HepG2 (cell line): ENCODE data around the gene MPPE1. TPM values are rescaled to one million over a fixed set of nuclear protein-coding genes. Genes with fewer than 3 reads are reported as not detected.

Source experiments
- AGO2 ChIP-seq: fragments of 200-400 bp; formaldehyde crosslinking; optimal IDR thresholded peaks from 2 replicates; pipeline ENCODE3; 2017; ENCODE audit warnings: mild to moderate bottlenecking, low read depth, low read length, moderate library complexity
- ASH2L ChIP-seq: fragments of 300-600, 200-600 bp; sonication (generic); IDR thresholded peaks from 2 replicates; pipeline ENCODE4 v1.7.0; 2017; ENCODE audit warnings: low read depth, mild to moderate bottlenecking, moderate library complexity, mixed read lengths, low read length; ENCODE audit not compliant: insufficient read length
- ELF4 ChIP-seq: sonication (generic); formaldehyde crosslinking; IDR thresholded peaks from 2 replicates; pipeline ENCODE4 v1.5.0; 2020; ENCODE audit warnings: missing genetic modification reagents, mild to moderate bottlenecking, moderate library complexity, borderline replicate concordance
- ETV5 ChIP-seq: IDR thresholded peaks from 2 replicates; pipeline ENCODE4 v1.6.1; 2018; ENCODE audit warnings: missing biosample characterization, missing genetic modification reagents, inconsistent platforms, borderline replicate concordance
- FOSL2 ChIP-seq: sonication (generic); formaldehyde crosslinking; IDR thresholded peaks from 2 replicates; pipeline ENCODE4 v1.4.0; 2020; ENCODE audit warnings: missing genetic modification reagents
- FOXP1 ChIP-seq, 2 experiments: fragments of 450-650 bp in 1 of 2; IDR thresholded peaks; 2 replicates each; pipeline ENCODE4 v1.6.1; 2017 to 2018; ENCODE audit warnings: antibody characterized with exemption in 1 of 2
- HNF4G ChIP-seq, 2 experiments: sonication (generic) in 1 of 2; formaldehyde crosslinking in 1 of 2; IDR thresholded peaks; 2 replicates each; pipeline versions ENCODE4 v1.4.0 to v1.6.1; 2011 to 2020; ENCODE audit warnings: borderline replicate concordance in 2 of 2, low read depth in 2 of 2, mild to moderate bottlenecking in 2 of 2, low read length in 1 of 2, missing genetic modification reagents in 1 of 2, moderate library complexity in 1 of 2
- IRF2 ChIP-seq: IDR thresholded peaks from 2 replicates; pipeline ENCODE4 v1.6.1; 2018; ENCODE audit warnings: missing genetic modification reagents, missing compliant biosample characterization
- MXD1 ChIP-seq: sonication (generic); formaldehyde crosslinking; IDR thresholded peaks from 2 replicates; pipeline ENCODE4 v1.4.0; 2020; ENCODE audit warnings: mild to moderate bottlenecking, missing genetic modification reagents
- MYNN ChIP-seq: sonication (generic); formaldehyde crosslinking; IDR thresholded peaks from 2 replicates; pipeline ENCODE4 v1.4.0; 2020; ENCODE audit warnings: mild to moderate bottlenecking, low read depth, missing genetic modification reagents
- NCOR1 ChIP-seq: fragments of 200-600 bp; sonication (generic); IDR thresholded peaks from 2 replicates; pipeline ENCODE4 v1.7.0; 2017; ENCODE audit warnings: antibody characterized with exemption, low read length, borderline replicate concordance
- PAXIP1 ChIP-seq: sonication (generic); formaldehyde crosslinking; conservative IDR thresholded peaks from 2 replicates; pipeline ENCODE4 v1.4.0; 2020; ENCODE audit warnings: mild to moderate bottlenecking, missing genetic modification reagents, moderate library complexity
- RARA ChIP-seq: IDR thresholded peaks from 2 replicates; pipeline ENCODE4 v1.6.1; 2016; ENCODE audit warnings: missing genetic modification reagents, missing compliant biosample characterization
- REPIN1 ChIP-seq: sonication (generic); formaldehyde crosslinking; IDR thresholded peaks from 2 replicates; pipeline ENCODE4 v1.8.0; 2022; ENCODE audit warnings: missing genetic modification reagents, low read depth, mild to moderate bottlenecking, borderline replicate concordance
- SIX4 ChIP-seq: sonication (generic); formaldehyde crosslinking; IDR thresholded peaks from 2 replicates; pipeline ENCODE4 v1.4.0; 2020; ENCODE audit warnings: missing genetic modification reagents
- SKI ChIP-seq: fragments of 450-650 bp; IDR thresholded peaks from one replicate; pipeline ENCODE4 v1.6.1; 2018; ENCODE audit warnings: mild to moderate bottlenecking; ENCODE audit not compliant: partially characterized antibody
- SP140L ChIP-seq: sonication (generic); formaldehyde crosslinking; IDR thresholded peaks from 2 replicates; pipeline ENCODE4 v1.4.0; 2020; ENCODE audit warnings: missing genetic modification reagents, borderline replicate concordance
- TGIF2 ChIP-seq: IDR thresholded peaks from 2 replicates; pipeline ENCODE4 v1.6.1; 2016; ENCODE audit warnings: control low read depth, missing compliant biosample characterization
- ZBTB21 ChIP-seq: sonication (generic); formaldehyde crosslinking; IDR thresholded peaks from 2 replicates; pipeline ENCODE4 v1.4.0; 2020; ENCODE audit warnings: missing genetic modification reagents
- ZC3H13 ChIP-seq: sonication (generic); formaldehyde crosslinking; IDR thresholded peaks from 2 replicates; pipeline ENCODE4 v1.8.1; 2023; ENCODE audit warnings: mild to moderate bottlenecking, missing genetic modification reagents, moderate library complexity
- ZKSCAN8 ChIP-seq: IDR thresholded peaks from 2 replicates; pipeline ENCODE4 v1.6.1; 2016; ENCODE audit warnings: borderline replicate concordance, missing genetic modification reagents, missing compliant biosample characterization
- ZNF513 ChIP-seq: sonication (generic); formaldehyde crosslinking; conservative IDR thresholded peaks from 2 replicates; pipeline ENCODE4 v1.5.0; 2020; ENCODE audit warnings: missing genetic modification reagents
- ZNF639 ChIP-seq: conservative IDR thresholded peaks from 2 replicates; pipeline ENCODE4 v1.6.1; 2018; ENCODE audit warnings: missing genetic modification reagents
- ZNF788 ChIP-seq: sonication (generic); formaldehyde crosslinking; IDR thresholded peaks from 2 replicates; pipeline ENCODE4 v1.5.0; 2020; ENCODE audit warnings: mild to moderate bottlenecking, missing genetic modification reagents, borderline replicate concordance
- ZNF878 ChIP-seq: sonication (generic); formaldehyde crosslinking; IDR thresholded peaks from 2 replicates; pipeline ENCODE4 v1.8.1; 2023; ENCODE audit warnings: mild to moderate bottlenecking, missing genetic modification reagents, moderate library complexity
- polyA plus RNA-seq, 8 experiments: library from polyadenylated mRNA; depleted of rRNA in 3 of 8; stranded (reverse) in 7 of 8; unstranded in 1 of 8; fragments of >200 nt; fragmentation: Illumina TruSeq in 4 of 8; extraction: Trizol in 4 of 8; gene quantifications; 2 replicates each; pipeline versions ENCODE4 v1.2.1 to v1.2.3, GENCODE V29; 2011 to 2016; ENCODE audit warnings: low read depth in 4 of 8, missing spikeins in 1 of 8, mixed read lengths in 1 of 8; ENCODE audit not compliant: insufficient read depth in 1 of 8
- total RNA-seq, 5 experiments: library from RNA; depleted of rRNA; stranded (reverse); fragments of >200 nt; fragmentation: Illumina TruSeq; extraction: Trizol; gene quantifications; 2 replicates each; pipeline ENCODE4 v1.2.3, GENCODE V29; 2016; ENCODE audit warnings: low read depth in 1 of 5

Gene MPPE1
- total and polyA plus RNA-seq, 2 of the 13 experiments (the other 11 are each of a cell fraction or from before 2014, with no cell fraction given), result 9.6 to 11.9 TPM

- TF ChIP-seq ZNF639 (CRISPR knock-in tag) (no peak), AGO2 (no peak), ASH2L (peak; percentile 49), ZNF878 (CRISPR knock-in tag) (no peak), TGIF2 (CRISPR knock-in tag) (no peak), SKI (peak; percentile 74), ZNF513 (CRISPR knock-in tag) (no peak), ELF4 (no peak), ETV5 (CRISPR knock-in tag) (no peak), SP140L (CRISPR knock-in tag) (no peak), FOXP1 (IDR thresholded peaks at IDR 0.05) (no peak), FOXP1 (CRISPR knock-in tag; IDR thresholded peaks at IDR 0.05) (0 out of 2 replicates have a peak, but pooled peaks have one; percentile 8), ZKSCAN8 (CRISPR knock-in tag) (no peak), NCOR1 (0 out of 2 replicates have a peak, but pooled peaks have one; percentile 28), SIX4 (CRISPR knock-in tag) (no peak), MYNN (no peak), FOSL2 (CRISPR knock-in tag) (0 out of 2 replicates have a peak, but pooled peaks have one; percentile 8), MXD1 (CRISPR knock-in tag) (no peak), ZNF788 (CRISPR knock-in tag) (no peak), RARA (CRISPR knock-in tag) (peak; percentile 51), ZC3H13 (no peak), REPIN1 (CRISPR knock-in tag) (no peak), ZBTB21 (CRISPR knock-in tag) (no peak), PAXIP1 (CRISPR knock-in tag) (peak; percentile 27; the same call in 1 of the 2 replicates), IRF2 (CRISPR knock-in tag) (0 out of 2 replicates have a peak, but pooled peaks have one; percentile 7), HNF4G (IDR thresholded peaks at IDR 0.05; ENCODE audit: borderline replicate concordance, low read depth, low read length) (no peak), HNF4G (CRISPR knock-in tag; IDR thresholded peaks at IDR 0.05; ENCODE audit: borderline replicate concordance, low read depth) (no peak)
Measured at GRCh38 chr18:11957636-11958035, 49.5 kb upstream of the MPPE1 start (continued).
